ENCODE data around the gene SLC15A1.

- no peak for TF ChIP-seq CTCF (IDR thresholded peaks at IDR 0.05)
- TF ChIP-seq POLR2AphosphoS5 (IDR thresholded peaks at IDR 0.05): no peak
- TF ChIP-seq POLR2A (IDR thresholded peaks at IDR 0.05): no peak
Measured at GRCh38 chr13:98647121-98647520, 105.4 kb downstream of the SLC15A1 start.

Measured in transverse colon (tissue), 4 donors.